Measurements from ENCODE around the gene CYB561D1. TPM values are rescaled to one million over a fixed set of nuclear protein-coding genes. Genes with fewer than 3 reads are reported as not detected.

The CYB561D1 gene
- total and polyA plus RNA-seq, 10 of the 15 experiments (the other 5 are each of a cell fraction or from before 2014, with no cell fraction given): 0.68 to 9.0 (median 3.3) TPM

GRCh38 chr1:109527098-109527811, 33.4 kb downstream of the CYB561D1 start (continued):
- TF ChIP-seq NKRF (conservative IDR thresholded peaks at IDR 0.05) (no peak; the same call in 1 of the 2 replicates), TAF1 (IDR thresholded peaks at IDR 0.05; ENCODE audit: borderline replicate concordance, low read depth, low read length) (no peak), BACH1 (IDR thresholded peaks at IDR 0.05; ENCODE audit: borderline replicate concordance) (no peak), CHD2 (IDR thresholded peaks at IDR 0.05; ENCODE audit: borderline replicate concordance, low read depth, low read length) (no peak; the same call in 1 of the 2 replicates), RBBP5 (conservative IDR thresholded peaks at IDR 0.05) (no peak), USF1 (IDR thresholded peaks at IDR 0.05; ENCODE audit: borderline replicate concordance, extremely low read length, insufficient read depth, low read depth, low read length) (no peak), TARDBP (IDR thresholded peaks at IDR 0.05; ENCODE audit: borderline replicate concordance) (no peak), BMI1 (IDR thresholded peaks at IDR 0.05; ENCODE audit: borderline replicate concordance) (no peak), SMC3 (IDR thresholded peaks at IDR 0.05; ENCODE audit: borderline replicate concordance, low read length) (no peak), MEF2B (IDR thresholded peaks at IDR 0.05; ENCODE audit: partially characterized antibody, poor library complexity, severe bottlenecking) (peak; percentile 68), TCF3 (IDR thresholded peaks at IDR 0.05; ENCODE audit: borderline replicate concordance, insufficient read depth, low read depth, low read length) (no peak), ZNF687 (IDR thresholded peaks at IDR 0.05) (peak; percentile 70; the same call in 1 of the 2 replicates), CEBPB (IDR thresholded peaks at IDR 0.05; ENCODE audit: borderline replicate concordance in 1 of 2, low read depth in 2 of 2, low read length in 2 of 2) (no peak), JUNB (IDR thresholded peaks at IDR 0.05) (peak; percentile 11), KLF5 (IDR thresholded peaks at IDR 0.05; ENCODE audit: partially characterized antibody) (no peak), KDM1A (IDR thresholded peaks at IDR 0.05; ENCODE audit: borderline replicate concordance) (no peak)
- TF ChIP-seq, protein P1, sequence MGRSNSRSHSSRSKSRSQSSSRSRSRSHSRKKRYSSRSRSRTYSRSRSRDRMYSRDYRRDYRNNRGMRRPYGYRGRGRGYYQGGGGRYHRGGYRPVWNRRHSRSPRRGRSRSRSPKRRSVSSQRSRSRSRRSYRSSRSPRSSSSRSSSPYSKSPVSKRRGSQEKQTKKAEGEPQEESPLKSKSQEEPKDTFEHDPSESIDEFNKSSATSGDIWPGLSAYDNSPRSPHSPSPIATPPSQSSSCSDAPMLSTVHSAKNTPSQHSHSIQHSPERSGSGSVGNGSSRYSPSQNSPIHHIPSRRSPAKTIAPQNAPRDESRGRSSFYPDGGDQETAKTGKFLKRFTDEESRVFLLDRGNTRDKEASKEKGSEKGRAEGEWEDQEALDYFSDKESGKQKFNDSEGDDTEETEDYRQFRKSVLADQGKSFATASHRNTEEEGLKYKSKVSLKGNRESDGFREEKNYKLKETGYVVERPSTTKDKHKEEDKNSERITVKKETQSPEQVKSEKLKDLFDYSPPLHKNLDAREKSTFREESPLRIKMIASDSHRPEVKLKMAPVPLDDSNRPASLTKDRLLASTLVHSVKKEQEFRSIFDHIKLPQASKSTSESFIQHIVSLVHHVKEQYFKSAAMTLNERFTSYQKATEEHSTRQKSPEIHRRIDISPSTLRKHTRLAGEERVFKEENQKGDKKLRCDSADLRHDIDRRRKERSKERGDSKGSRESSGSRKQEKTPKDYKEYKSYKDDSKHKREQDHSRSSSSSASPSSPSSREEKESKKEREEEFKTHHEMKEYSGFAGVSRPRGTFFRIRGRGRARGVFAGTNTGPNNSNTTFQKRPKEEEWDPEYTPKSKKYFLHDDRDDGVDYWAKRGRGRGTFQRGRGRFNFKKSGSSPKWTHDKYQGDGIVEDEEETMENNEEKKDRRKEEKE (IDR thresholded peaks at IDR 0.05): no peak
- TF ChIP-seq, protein P2, sequence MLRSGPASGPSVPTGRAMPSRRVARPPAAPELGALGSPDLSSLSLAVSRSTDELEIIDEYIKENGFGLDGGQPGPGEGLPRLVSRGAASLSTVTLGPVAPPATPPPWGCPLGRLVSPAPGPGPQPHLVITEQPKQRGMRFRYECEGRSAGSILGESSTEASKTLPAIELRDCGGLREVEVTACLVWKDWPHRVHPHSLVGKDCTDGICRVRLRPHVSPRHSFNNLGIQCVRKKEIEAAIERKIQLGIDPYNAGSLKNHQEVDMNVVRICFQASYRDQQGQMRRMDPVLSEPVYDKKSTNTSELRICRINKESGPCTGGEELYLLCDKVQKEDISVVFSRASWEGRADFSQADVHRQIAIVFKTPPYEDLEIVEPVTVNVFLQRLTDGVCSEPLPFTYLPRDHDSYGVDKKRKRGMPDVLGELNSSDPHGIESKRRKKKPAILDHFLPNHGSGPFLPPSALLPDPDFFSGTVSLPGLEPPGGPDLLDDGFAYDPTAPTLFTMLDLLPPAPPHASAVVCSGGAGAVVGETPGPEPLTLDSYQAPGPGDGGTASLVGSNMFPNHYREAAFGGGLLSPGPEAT (IDR thresholded peaks at IDR 0.05; ENCODE audit: low read depth): peak; percentile 98
